CD4-positive, alpha-beta T cell treated with Interleukin-21 for 1 hour (primary cell): ENCODE data around the gene HEMGN.

ENCODE experiments used
- DNase-seq: peaks from one replicate; pipeline ENCODE4 v3.0.0-alpha.2; 2020

Gene HEMGN

GRCh38 chr9:97891736-97892135 is 46.2 kb downstream of the HEMGN start:
- no peak for DNase-seq

- DNase-seq: peak; percentile 66
These were observed 47.8 kb downstream of the HEMGN start for GRCh38 chr9:97889941-97890887.

GRCh38 chr9:97880336-97880735 is 57.6 kb downstream of the HEMGN start:
- DNase-seq: no peak
